K562 (cell line): ENCODE results near the gene BMF. TPM values are rescaled to one million over a fixed set of nuclear protein-coding genes. Genes with fewer than 3 reads are reported as not detected.

Experiments
- AFF4 ChIP-seq: sonication (generic); formaldehyde crosslinking; IDR thresholded peaks from 2 replicates; pipeline ENCODE4 v1.8.0; 2023; ENCODE audit warnings: mild to moderate bottlenecking, missing genetic modification reagents
- ARID3A ChIP-seq: IDR thresholded peaks from 2 replicates; pipeline ENCODE4 v1.6.1; 2012; ENCODE audit warnings: low read depth, low read length, improper control_type of control experiment, borderline replicate concordance
- CEBPZ ChIP-seq: fragments of 150-350 bp; IDR thresholded peaks from 2 replicates; pipeline ENCODE4 v1.6.1; 2014; ENCODE audit warnings: low read depth, mild to moderate bottlenecking, low read length, borderline replicate concordance
- DDX20 ChIP-seq: fragments of 450-650 bp; IDR thresholded peaks from 2 replicates; pipeline ENCODE4 v1.6.1; 2016; ENCODE audit warnings: missing genetic modification characterization, low read depth, mild to moderate bottlenecking, missing compliant biosample characterization, moderate library complexity
- GABPB1 ChIP-seq: sonication (generic); formaldehyde crosslinking; IDR thresholded peaks from 2 replicates; pipeline ENCODE4 v1.8.0; 2022; ENCODE audit warnings: mild to moderate bottlenecking, missing genetic modification reagents
- NFE2 ChIP-seq: IDR thresholded peaks from 2 replicates; pipeline ENCODE4 v1.6.1; 2014; ENCODE audit warnings: antibody characterized with exemption, low read depth
- NR1H2 ChIP-seq: sonication (generic); formaldehyde crosslinking; IDR thresholded peaks from 2 replicates; pipeline ENCODE4 v1.4.0; 2020; ENCODE audit warnings: mild to moderate bottlenecking, missing genetic modification reagents
- NRF1 ChIP-seq, 2 experiments: fragments of 450-650 bp; IDR thresholded peaks in 1 of 2; conservative IDR thresholded peaks in 1 of 2; 2 replicates each; pipeline ENCODE4 v1.6.1; 2014; ENCODE audit warnings: mild to moderate bottlenecking in 2 of 2
- SAP30 ChIP-seq: fragments of 200-600 bp; sonication (generic); IDR thresholded peaks from 2 replicates; pipeline ENCODE4 v1.6.1; 2012; ENCODE audit warnings: borderline replicate concordance, low read depth, mild to moderate bottlenecking, moderate library complexity, low read length, control low read depth, inconsistent platforms; ENCODE audit not compliant: insufficient read depth, poor library complexity, severe bottlenecking
- SNIP1 ChIP-seq: fragments of 450-650 bp; IDR thresholded peaks from 2 replicates; pipeline ENCODE4 v1.7.1; 2017; ENCODE audit warnings: low read depth, mild to moderate bottlenecking
- SREBF1 ChIP-seq: fragments of 150-350 bp; IDR thresholded peaks from 2 replicates; pipeline ENCODE4 v1.6.1; 2014; ENCODE audit warnings: antibody characterized with exemption, low read depth, low read length, borderline replicate concordance
- TBL1XR1 ChIP-seq, 2 experiments: IDR thresholded peaks; 2 replicates each; pipeline ENCODE4 v1.6.1; 2012; ENCODE audit warnings: improper control_type of control experiment in 2 of 2, low read length in 2 of 2, mild to moderate bottlenecking in 1 of 2
- TFAM ChIP-seq: fragments of 250-450 bp; sonication (Bioruptor Pico); conservative IDR thresholded peaks from 2 replicates; pipeline ENCODE4 v1.5.0; 2021; ENCODE audit warnings: mild to moderate bottlenecking, moderate library complexity
- WHSC1 ChIP-seq: IDR thresholded peaks from one replicate; pipeline ENCODE4 v1.6.1; 2012; ENCODE audit warnings: low read length, control low read depth, inconsistent platforms
- ZC3H4 ChIP-seq: sonication (generic); formaldehyde crosslinking; IDR thresholded peaks from 2 replicates; pipeline ENCODE4 v1.9.0; 2021; ENCODE audit warnings: missing genetic modification reagents, borderline replicate concordance
- polyA plus RNA-seq, 8 experiments: library from polyadenylated mRNA; depleted of rRNA in 4 of 8; stranded (reverse) in 5 of 8; unstranded in 3 of 8; fragments of >200 nt; fragmentation: Nextera tagmentation in 2 of 8; fragmentation: Illumina TruSeq in 1 of 8; extraction: Ambion mirVana in 2 of 8; extraction: Trizol in 1 of 8; gene quantifications; 2 replicates each; pipeline versions ENCODE4 v1.2.1 to v1.2.3, GENCODE V29; 2011 to 2014; ENCODE audit warnings: inconsistent platforms in 1 of 8, missing spikeins in 1 of 8
- total RNA-seq, 7 experiments: library from RNA; depleted of rRNA in 6 of 7; stranded (reverse); fragments of >200 nt in 6 of 7; fragmentation: Illumina TruSeq in 2 of 7; extraction: Trizol in 2 of 7; gene quantifications; 2 replicates each; pipeline versions ENCODE4 v1.2.1 to v1.2.3, GENCODE V29; 2011 to 2021; ENCODE audit warnings: low replicate concordance in 1 of 7

The BMF gene
- total and polyA plus RNA-seq, 9 of the 15 experiments (the other 6 are each of a cell fraction or from before 2014, with no cell fraction given), result 0.25 to 0.91 (median 0.59) TPM; not detected in 2

- TF ChIP-seq ARID3A (no peak), GABPB1 (CRISPR knock-in tag) (peak; percentile 74), ZC3H4 (CRISPR knock-in tag) (no peak), AFF4 (CRISPR knock-in tag) (0 out of 2 replicates have a peak, but pooled peaks have one; percentile 58), SAP30 (no peak), NFE2 (0 out of 2 replicates have a peak, but pooled peaks have one; percentile 4), CEBPZ (no peak), TBL1XR1 (IDR thresholded peaks at IDR 0.05; ENCODE audit: low read length in 2 of 2) (0 out of 4 replicates have a peak, but pooled peaks of 1 of the 2 experiments have one; percentile 9), NRF1 (conservative IDR thresholded peaks at IDR 0.05 in 1 of 2, IDR thresholded peaks at IDR 0.05 in 1 of 2) (peak in 1 of 2 experiments; percentile 65; a peak in 3 of 4 replicates), NR1H2 (CRISPR knock-in tag) (no peak), SNIP1 (no peak), SREBF1 (peak; percentile 25; the same call in 1 of the 2 replicates), WHSC1 (no peak), TFAM (no peak), DDX20 (no peak)
Observed at GRCh38 chr15:40044717-40045571, 63.7 kb downstream of the BMF start (continued).
